Measurements from ENCODE around the gene PSMD6.

PSMD6 gene

DNA sequence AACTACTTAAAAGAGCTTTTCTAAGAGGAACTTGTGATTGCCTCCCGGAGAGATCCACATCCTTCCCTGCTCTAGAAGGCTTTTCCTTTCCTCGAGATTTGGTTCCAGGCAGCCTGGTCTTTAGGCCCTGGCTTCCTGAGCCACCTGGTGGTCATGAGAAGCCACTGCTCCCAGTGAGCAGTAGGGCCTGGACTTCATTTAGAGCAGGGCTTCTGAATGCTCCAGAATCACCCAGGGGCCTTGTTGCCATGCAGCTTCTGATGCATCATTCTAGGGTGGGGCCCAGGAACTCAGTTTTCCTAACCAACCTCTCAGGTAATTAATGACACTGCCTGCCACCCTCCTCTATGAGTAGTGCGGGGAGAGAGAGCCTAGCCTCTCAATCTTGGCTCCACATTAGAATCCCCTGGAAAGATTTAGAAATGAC, 29.6 kb downstream of the PSMD6 start:
- no peak overlapping the region for H3K9ac ChIP-seq (ENCODE audit: low read depth in 1 of 2, low read length in 2 of 2)
- H3K9me3 ChIP-seq (ENCODE audit: control insufficient read depth in 2 of 2, low read length in 2 of 2): no peaks in the 10 kb centered on the region
- no peaks in the 10 kb centered on the region for H3K4me1 ChIP-seq (ENCODE audit: control insufficient read depth in 2 of 2, insufficient read depth in 2 of 2, low read length in 2 of 2)
- H3K4me3 ChIP-seq (ENCODE audit: low read length in 2 of 2): no peak overlapping the region
- H3K27me3 ChIP-seq (ENCODE audit: control insufficient read depth in 2 of 2, insufficient read depth in 2 of 2, low read length in 2 of 2): no peaks in the 10 kb centered on the region
- peaks cover 67 to 74% of the 10 kb centered on the region in 2 donors for H3K36me3 ChIP-seq (ENCODE audit: control insufficient read depth in 2 of 2, insufficient read depth in 2 of 2, low read length in 2 of 2)
- H3K27ac ChIP-seq (ENCODE audit: low read depth in 2 of 2, low read length in 2 of 2): no peak overlapping the region

DNA sequence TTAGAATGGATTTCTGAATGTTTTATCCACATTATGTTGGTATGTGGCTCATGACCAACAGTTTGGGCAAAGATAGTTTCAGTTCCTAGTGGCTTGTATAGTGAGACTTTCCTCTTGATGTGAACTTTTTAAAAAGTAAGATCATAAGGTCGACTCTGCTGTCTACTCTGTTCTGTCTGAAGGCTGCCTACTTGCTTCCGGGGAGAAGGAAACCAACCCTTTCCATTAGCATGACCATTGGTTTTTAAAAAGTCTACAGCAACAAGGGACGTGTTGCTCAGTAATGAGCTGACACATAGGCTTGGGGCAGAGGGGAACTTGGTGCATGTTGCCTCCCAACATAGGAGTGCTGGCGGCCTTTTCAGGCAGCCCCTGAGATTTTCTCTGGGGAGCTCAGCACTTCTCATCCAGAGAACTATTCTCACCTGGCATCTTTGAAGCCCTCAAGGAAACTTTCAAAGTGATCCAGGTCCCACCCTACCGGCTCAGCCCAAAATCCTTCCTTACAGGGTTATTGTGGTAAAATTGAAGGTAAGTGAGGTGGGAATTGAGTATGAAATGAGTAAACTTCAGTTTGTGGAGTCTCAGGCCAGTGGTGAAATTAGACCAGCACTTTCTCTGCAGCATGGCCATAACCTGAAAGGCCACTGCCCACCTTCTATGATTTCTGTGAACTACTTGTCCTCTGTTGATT, 30.6 kb downstream of the PSMD6 start:
- H3K27ac ChIP-seq (ENCODE audit: low read depth in 2 of 2, low read length in 2 of 2): no peak overlapping the region
- H3K36me3 ChIP-seq (ENCODE audit: control insufficient read depth in 2 of 2, insufficient read depth in 2 of 2, low read length in 2 of 2): peaks cover 75 to 80% of the 10 kb centered on the region in 2 donors
- no peak overlapping the region for H3K4me3 ChIP-seq (ENCODE audit: low read length in 2 of 2)
- no peaks in the 10 kb centered on the region for H3K4me1 ChIP-seq (ENCODE audit: control insufficient read depth in 2 of 2, insufficient read depth in 2 of 2, low read length in 2 of 2)
- H3K27me3 ChIP-seq (ENCODE audit: control insufficient read depth in 2 of 2, insufficient read depth in 2 of 2, low read length in 2 of 2): no peaks in the 10 kb centered on the region
- H3K9me3 ChIP-seq (ENCODE audit: control insufficient read depth in 2 of 2, low read length in 2 of 2): no peaks in the 10 kb centered on the region
- no peak overlapping the region for H3K9ac ChIP-seq (ENCODE audit: low read depth in 1 of 2, low read length in 2 of 2)

DNA sequence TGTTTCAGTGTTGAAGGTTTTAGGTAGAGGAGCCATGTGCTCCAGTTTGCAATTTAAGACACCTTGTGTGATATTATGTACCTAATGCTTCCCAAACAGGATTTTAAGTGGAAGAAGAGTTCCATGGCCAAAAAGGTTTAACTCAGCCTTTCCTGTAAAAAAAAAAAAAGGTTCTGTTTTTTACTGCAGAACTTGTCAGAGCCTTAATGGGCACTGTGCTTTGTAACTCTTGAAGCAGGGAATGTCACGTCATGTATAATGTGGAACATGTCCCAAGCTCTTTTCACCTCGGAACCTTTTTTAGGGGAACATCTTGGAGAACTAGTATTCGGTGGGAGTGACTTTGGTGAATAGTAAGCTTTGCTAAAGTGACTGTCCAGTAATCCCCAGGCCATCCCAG, 31.6 kb downstream of the PSMD6 start:
- Histone ChIP-seq H3K9ac (ENCODE audit: low read depth in 1 of 2, low read length in 2 of 2) (no peak overlapping the region), H3K36me3 (ENCODE audit: control insufficient read depth in 2 of 2, insufficient read depth in 2 of 2, low read length in 2 of 2) (peaks cover 80 to 81% of the 10 kb centered on the region in 2 donors)

DNA sequence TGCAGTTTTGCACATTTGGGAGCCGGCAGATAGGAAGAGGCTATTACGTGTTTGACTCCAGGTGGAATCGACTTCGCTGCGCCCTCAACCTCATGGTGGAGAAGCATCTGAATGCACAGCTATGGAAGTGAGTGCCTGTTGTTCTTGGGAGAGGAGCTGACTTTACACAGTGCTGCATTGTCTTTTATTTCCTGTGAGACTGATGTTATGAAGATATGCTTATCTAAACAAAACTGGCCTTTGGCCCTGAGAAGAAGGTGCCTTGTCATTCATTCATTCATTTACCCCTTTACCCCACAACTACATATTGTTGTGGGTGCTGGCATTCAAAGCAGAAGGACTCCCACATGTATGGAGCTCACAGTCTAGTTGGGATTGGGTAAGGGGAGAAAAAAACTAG, 32.6 kb downstream of the PSMD6 start:
- peaks cover 72 to 78% of the 10 kb centered on the region in 2 donors for H3K36me3 ChIP-seq (ENCODE audit: control insufficient read depth in 2 of 2, insufficient read depth in 2 of 2, low read length in 2 of 2)
- no peak overlapping the region for H3K4me3 ChIP-seq (ENCODE audit: low read length in 2 of 2)
- no peak overlapping the region for H3K27ac ChIP-seq (ENCODE audit: low read depth in 2 of 2, low read length in 2 of 2)
- H3K4me1 ChIP-seq (ENCODE audit: control insufficient read depth in 2 of 2, insufficient read depth in 2 of 2, low read length in 2 of 2): no peaks in the 10 kb centered on the region
- no peaks in the 10 kb centered on the region for H3K9me3 ChIP-seq (ENCODE audit: control insufficient read depth in 2 of 2, low read length in 2 of 2)
- H3K27me3 ChIP-seq (ENCODE audit: control insufficient read depth in 2 of 2, insufficient read depth in 2 of 2, low read length in 2 of 2): no peaks in the 10 kb centered on the region
- no peak overlapping the region for H3K9ac ChIP-seq (ENCODE audit: low read depth in 1 of 2, low read length in 2 of 2)

More for the DNA sequence above, 31.6 kb downstream of the PSMD6 start:
- Histone ChIP-seq H3K9me3 (ENCODE audit: control insufficient read depth in 2 of 2, low read length in 2 of 2) (no peaks in the 10 kb centered on the region), H3K4me1 (ENCODE audit: control insufficient read depth in 2 of 2, insufficient read depth in 2 of 2, low read length in 2 of 2) (no peaks in the 10 kb centered on the region), H3K27ac (ENCODE audit: low read depth in 2 of 2, low read length in 2 of 2) (no peak overlapping the region), H3K4me3 (ENCODE audit: low read length in 2 of 2) (no peak overlapping the region), H3K27me3 (ENCODE audit: control insufficient read depth in 2 of 2, insufficient read depth in 2 of 2, low read length in 2 of 2) (no peaks in the 10 kb centered on the region)

DNA sequence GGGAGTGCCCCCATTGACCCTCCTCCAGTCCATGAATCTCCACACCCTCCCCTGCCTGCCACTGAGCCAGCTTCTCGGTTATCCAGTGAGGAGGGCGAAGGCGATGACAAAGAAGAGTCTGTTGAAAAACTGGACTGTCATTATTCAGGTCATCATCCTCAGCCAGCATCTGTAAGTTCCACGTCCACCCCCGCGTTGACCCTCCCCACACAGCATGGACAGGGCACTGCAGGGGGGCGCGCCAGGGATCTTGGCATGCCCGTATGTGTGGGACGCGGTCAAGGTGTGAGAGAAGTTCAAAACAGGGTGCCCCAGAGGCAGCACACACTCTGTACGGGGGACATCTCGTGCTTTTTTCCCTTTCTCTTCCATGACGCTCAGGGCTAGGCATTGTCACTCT, 33.1 kb downstream of the PSMD6 start:
- H3K4me1 ChIP-seq (ENCODE audit: control insufficient read depth in 2 of 2, insufficient read depth in 2 of 2, low read length in 2 of 2): no peaks in the 10 kb centered on the region
- no peak overlapping the region for H3K27ac ChIP-seq (ENCODE audit: low read depth in 2 of 2, low read length in 2 of 2)
- H3K27me3 ChIP-seq (ENCODE audit: control insufficient read depth in 2 of 2, insufficient read depth in 2 of 2, low read length in 2 of 2): no peaks in the 10 kb centered on the region
- no peak overlapping the region for H3K4me3 ChIP-seq (ENCODE audit: low read length in 2 of 2)
- peaks cover 72 to 77% of the 10 kb centered on the region in 2 donors for H3K36me3 ChIP-seq (ENCODE audit: control insufficient read depth in 2 of 2, insufficient read depth in 2 of 2, low read length in 2 of 2)
- no peaks in the 10 kb centered on the region for H3K9me3 ChIP-seq (ENCODE audit: control insufficient read depth in 2 of 2, low read length in 2 of 2)
- no peak overlapping the region for H3K9ac ChIP-seq (ENCODE audit: low read depth in 1 of 2, low read length in 2 of 2)

DNA sequence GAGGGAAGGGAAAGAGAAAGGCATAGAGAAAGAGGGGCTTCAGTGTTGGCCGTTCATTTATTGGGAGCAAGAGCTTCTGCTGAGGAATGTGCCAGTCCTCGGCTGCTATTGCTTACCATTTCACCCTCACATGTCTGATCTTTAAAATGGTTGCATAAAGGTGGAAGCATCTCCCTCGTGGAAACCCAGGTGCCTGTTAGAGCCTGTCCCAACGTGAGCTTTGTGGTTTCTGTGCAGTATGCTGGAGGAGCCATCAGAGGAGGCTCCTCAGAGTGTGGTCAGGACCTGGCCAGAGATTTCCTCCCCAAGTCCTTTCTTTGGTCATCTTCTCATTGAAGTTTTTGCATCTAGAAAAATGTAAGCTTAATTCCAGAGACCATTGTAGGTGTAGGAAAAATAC, 34.4 kb downstream of the PSMD6 start:
- Histone ChIP-seq H3K27me3 (ENCODE audit: control insufficient read depth in 2 of 2, insufficient read depth in 2 of 2, low read length in 2 of 2) (no peaks in the 10 kb centered on the region), H3K4me3 (ENCODE audit: low read length in 2 of 2) (no peak overlapping the region), H3K4me1 (ENCODE audit: control insufficient read depth in 2 of 2, insufficient read depth in 2 of 2, low read length in 2 of 2) (no peaks in the 10 kb centered on the region), H3K36me3 (ENCODE audit: control insufficient read depth in 2 of 2, insufficient read depth in 2 of 2, low read length in 2 of 2) (peaks cover 74 to 80% of the 10 kb centered on the region in 2 donors), H3K9me3 (ENCODE audit: control insufficient read depth in 2 of 2, low read length in 2 of 2) (no peaks in the 10 kb centered on the region), H3K9ac (ENCODE audit: low read depth in 1 of 2, low read length in 2 of 2) (no peak overlapping the region), H3K27ac (ENCODE audit: low read depth in 2 of 2, low read length in 2 of 2) (no peak overlapping the region)

DNA sequence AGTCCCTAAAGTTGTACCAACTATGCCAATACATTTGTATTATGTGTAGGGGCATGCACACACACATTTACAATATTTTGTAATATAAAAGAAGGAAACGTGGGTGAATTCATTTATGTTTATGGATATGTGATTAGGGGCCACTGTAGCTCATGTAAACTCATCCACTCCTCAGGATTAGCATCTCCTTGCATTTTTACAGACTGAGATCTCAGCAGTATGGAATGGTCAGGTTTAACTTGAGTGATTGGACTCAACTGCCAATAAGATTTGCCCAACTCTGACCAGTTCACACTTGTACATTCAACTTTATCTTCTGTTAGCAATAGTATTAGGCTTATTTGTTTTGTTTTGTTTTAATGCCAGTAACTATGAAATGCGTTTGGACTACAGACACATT, 36.5 kb downstream of the PSMD6 start:
- Histone ChIP-seq H3K9me3 (ENCODE audit: control insufficient read depth in 2 of 2, low read length in 2 of 2) (no peaks in the 10 kb centered on the region), H3K27me3 (ENCODE audit: control insufficient read depth in 2 of 2, insufficient read depth in 2 of 2, low read length in 2 of 2) (no peaks in the 10 kb centered on the region), H3K27ac (ENCODE audit: low read depth in 2 of 2, low read length in 2 of 2) (no peak overlapping the region), H3K36me3 (ENCODE audit: control insufficient read depth in 2 of 2, insufficient read depth in 2 of 2, low read length in 2 of 2) (peaks cover 71 to 85% of the 10 kb centered on the region in 2 donors), H3K4me3 (ENCODE audit: low read length in 2 of 2) (no peak overlapping the region), H3K4me1 (ENCODE audit: control insufficient read depth in 2 of 2, insufficient read depth in 2 of 2, low read length in 2 of 2) (peaks cover 0 to 2% of the 10 kb centered on the region in 2 donors), H3K9ac (ENCODE audit: low read depth in 1 of 2, low read length in 2 of 2) (no peak overlapping the region)

DNA sequence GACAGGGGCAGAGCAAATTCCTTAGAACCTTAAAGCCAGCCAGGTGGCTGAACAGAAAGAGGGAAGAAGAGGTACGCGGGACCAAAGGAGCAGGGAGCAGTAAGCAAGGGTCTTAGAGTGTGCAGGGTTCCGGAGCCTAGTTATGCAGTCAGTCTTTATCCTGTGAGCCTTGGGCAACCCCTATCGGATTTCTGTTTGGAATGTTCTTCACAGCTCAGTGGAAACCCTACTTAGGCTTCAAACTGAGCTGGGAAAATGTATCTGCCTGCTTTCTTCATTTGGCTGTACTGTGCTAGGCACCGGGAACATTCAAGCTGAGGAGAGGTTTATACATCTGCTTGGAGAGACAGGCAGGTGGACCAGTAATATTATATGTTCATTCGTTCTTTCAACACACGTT, 37.1 kb downstream of the PSMD6 start:
- Histone ChIP-seq H3K27me3 (ENCODE audit: control insufficient read depth in 2 of 2, insufficient read depth in 2 of 2, low read length in 2 of 2) (no peaks in the 10 kb centered on the region), H3K36me3 (ENCODE audit: control insufficient read depth in 2 of 2, insufficient read depth in 2 of 2, low read length in 2 of 2) (peaks cover 67 to 83% of the 10 kb centered on the region in 2 donors), H3K4me1 (ENCODE audit: control insufficient read depth in 2 of 2, insufficient read depth in 2 of 2, low read length in 2 of 2) (peaks cover 0 to 2% of the 10 kb centered on the region in 2 donors), H3K4me3 (ENCODE audit: low read length in 2 of 2) (no peak overlapping the region), H3K9ac (ENCODE audit: low read depth in 1 of 2, low read length in 2 of 2) (no peak overlapping the region), H3K9me3 (ENCODE audit: control insufficient read depth in 2 of 2, low read length in 2 of 2) (no peaks in the 10 kb centered on the region), H3K27ac (ENCODE audit: low read depth in 2 of 2, low read length in 2 of 2) (no peak overlapping the region)

DNA sequence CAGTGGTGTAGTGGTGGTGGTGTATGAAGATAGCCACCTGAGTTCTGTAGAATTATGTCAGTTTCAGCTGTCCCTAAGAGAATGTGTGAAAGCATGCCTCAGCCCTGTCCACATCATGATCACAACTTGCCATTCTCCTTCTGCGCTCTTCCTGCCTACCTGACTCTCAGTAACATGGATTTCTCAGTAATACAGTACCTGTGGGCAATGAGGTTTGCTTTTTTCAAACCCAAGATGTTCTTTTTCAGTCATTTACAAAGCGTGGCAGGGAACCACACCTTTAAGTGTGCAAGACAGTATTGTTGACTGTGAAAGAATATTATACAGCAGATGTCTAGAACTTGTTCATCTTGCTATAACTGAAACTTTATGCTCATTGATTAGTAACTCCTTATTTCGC, 38.9 kb downstream of the PSMD6 start:
- Histone ChIP-seq H3K4me1 (ENCODE audit: control insufficient read depth in 2 of 2, insufficient read depth in 2 of 2, low read length in 2 of 2) (peaks cover 0 to 6% of the 10 kb centered on the region in 2 donors), H3K36me3 (ENCODE audit: control insufficient read depth in 2 of 2, insufficient read depth in 2 of 2, low read length in 2 of 2) (peaks cover 62 to 80% of the 10 kb centered on the region in 2 donors), H3K27ac (ENCODE audit: low read depth in 2 of 2, low read length in 2 of 2) (no peak overlapping the region), H3K27me3 (ENCODE audit: control insufficient read depth in 2 of 2, insufficient read depth in 2 of 2, low read length in 2 of 2) (no peaks in the 10 kb centered on the region), H3K9me3 (ENCODE audit: control insufficient read depth in 2 of 2, low read length in 2 of 2) (no peaks in the 10 kb centered on the region), H3K9ac (ENCODE audit: low read depth in 1 of 2, low read length in 2 of 2) (no peak overlapping the region), H3K4me3 (ENCODE audit: low read length in 2 of 2) (no peak overlapping the region)

DNA sequence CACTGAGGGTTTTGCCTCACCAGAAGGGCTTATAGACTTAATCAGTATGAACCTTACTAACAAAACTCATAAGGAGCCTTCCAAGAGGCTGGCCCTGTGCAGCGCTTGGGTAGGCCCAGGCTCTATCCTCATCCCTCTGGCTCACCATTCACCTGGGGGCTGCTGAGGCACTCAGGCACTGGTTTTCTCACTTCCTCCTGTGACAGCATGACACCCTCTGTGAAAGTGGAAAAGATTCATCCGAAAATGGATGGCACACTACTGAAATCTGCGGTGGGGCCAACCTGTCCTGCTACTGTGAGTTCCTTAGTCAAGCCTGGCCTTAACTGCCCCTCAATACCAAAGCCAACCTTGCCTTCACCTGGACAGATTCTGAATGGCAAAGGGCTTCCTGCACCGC, 41.3 kb downstream of the PSMD6 start:
- peaks cover 8% of the 10 kb centered on the region in 2 donors for H3K4me1 ChIP-seq (ENCODE audit: control insufficient read depth in 2 of 2, insufficient read depth in 2 of 2, low read length in 2 of 2)
- no peak overlapping the region for H3K27ac ChIP-seq (ENCODE audit: low read depth in 2 of 2, low read length in 2 of 2)
- H3K4me3 ChIP-seq (ENCODE audit: low read length in 2 of 2): no peak overlapping the region
- peaks cover 39 to 57% of the 10 kb centered on the region in 2 donors for H3K36me3 ChIP-seq (ENCODE audit: control insufficient read depth in 2 of 2, insufficient read depth in 2 of 2, low read length in 2 of 2)
- no peaks in the 10 kb centered on the region for H3K27me3 ChIP-seq (ENCODE audit: control insufficient read depth in 2 of 2, insufficient read depth in 2 of 2, low read length in 2 of 2)
- no peaks in the 10 kb centered on the region for H3K9me3 ChIP-seq (ENCODE audit: control insufficient read depth in 2 of 2, low read length in 2 of 2)
- no peak overlapping the region for H3K9ac ChIP-seq (ENCODE audit: low read depth in 1 of 2, low read length in 2 of 2)
